Measurements from ENCODE around the gene DBN1. TPM values are rescaled to one million over a fixed set of nuclear protein-coding genes. Genes with fewer than 3 reads are reported as not detected.

The DBN1 gene
- total and polyA plus RNA-seq, 2 donors (not counting 3 experiments of a cell fraction or from before 2014, with no cell fraction given): 198 to 336 TPM

DNA sequence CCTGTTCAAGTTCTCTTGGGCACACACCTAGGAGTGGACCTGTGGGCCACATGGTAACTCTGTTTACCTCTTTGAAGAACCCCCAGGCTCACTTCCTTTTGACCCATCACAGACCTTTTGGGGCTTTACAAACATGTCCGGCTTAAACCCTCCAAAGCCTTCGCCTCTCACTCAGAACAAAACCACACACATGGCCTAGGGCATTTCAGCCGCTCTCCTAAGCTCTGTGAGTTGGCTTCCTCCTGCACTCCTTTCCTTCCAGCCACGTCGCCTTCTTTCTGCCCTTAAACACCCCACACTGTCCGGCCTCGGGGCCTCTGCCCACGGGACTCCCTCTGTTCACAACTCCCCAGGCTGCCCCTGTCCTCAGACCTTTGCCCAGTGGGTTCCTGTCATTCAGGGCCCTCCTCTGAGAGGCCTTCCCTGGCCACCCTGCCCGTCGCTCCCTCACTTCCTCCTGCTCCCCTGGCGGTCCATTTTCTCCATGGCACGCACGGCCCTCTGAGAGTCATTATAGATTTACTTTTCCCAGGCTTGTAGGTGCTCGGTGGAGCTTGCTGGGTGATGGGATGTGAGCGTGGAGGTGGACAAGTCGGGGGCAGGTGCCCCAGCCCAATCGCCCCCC is 34.3 kb upstream of the DBN1 start:
- Histone ChIP-seq H3K4me1 (ENCODE audit: control insufficient read depth, extremely low read depth, insufficient read depth, low read length) (peaks cover 9% of the 10 kb centered on the region), H3K27me3 (ENCODE audit: control insufficient read depth in 2 of 2, insufficient read depth in 2 of 2, low read length in 2 of 2) (no peaks in the 10 kb centered on the region), H3K79me2 (ENCODE audit: control insufficient read depth, insufficient read depth, low read length) (no peaks in the 10 kb centered on the region), H3K4me3 (replicated peaks in 1 of 3; ENCODE audit: insufficient read depth in 1 of 3, low read depth in 1 of 3, low read length in 3 of 3) (no peak overlapping the region), H2AFZ (ENCODE audit: low read depth, low read length) (no peak overlapping the region), H4K20me1 (replicated peaks; ENCODE audit: control insufficient read depth, extremely low read depth, insufficient read depth, low read length) (no peaks in the 10 kb centered on the region), H3K36me3 (ENCODE audit: control insufficient read depth in 2 of 2, extremely low read depth in 1 of 2, insufficient read depth in 2 of 2, low read length in 2 of 2) (peaks cover 5 to 23% of the 10 kb centered on the region in 2 experiments), H3K27ac (ENCODE audit: insufficient read depth, low read depth, low read length) (no peak overlapping the region), H3K9me1 (replicated peaks; ENCODE audit: control insufficient read depth, extremely low read depth, insufficient read depth, low read length) (no peaks in the 10 kb centered on the region), H3K9ac (replicated peaks; ENCODE audit: extremely low read depth, insufficient read depth, low read length) (no peak overlapping the region), H3K4me2 (ENCODE audit: insufficient read depth, low read length) (no peak overlapping the region), H3K9me3 (replicated peaks; ENCODE audit: control insufficient read depth, insufficient read depth, low read length) (no peaks in the 10 kb centered on the region)
- DNase-seq (ENCODE audit: low read depth, low spot score) (no peak), FAIRE-seq (no peak)
- ChIA-PET POLR2A (interaction anchor here (2.1 kb wide), 1 partner anchor 10 kb away, joined by 6 read pairs; the partner anchor contains the start of gene PDLIM7), CTCF (interaction anchor here (1.2 to 2.5 kb wide), 5 partner anchors 9 to 117 kb away, joined by 3 to 10 read pairs (median 5); partner anchors contain the start of gene DDX41)
- intact Hi-C loops (cut with micrococcal nuclease) (no loop called here), dilution Hi-C loops (cut with MboI; ENCODE audit: extremely low pct_ligation_motif_present, low sequenced_read_pairs) (no loop called here)
- BruUV-seq (replicated peaks): no TSS peak
- no peak for TF ChIP-seq FOS (IDR thresholded peaks at IDR 0.05; ENCODE audit: borderline replicate concordance, insufficient read depth, low read length)
- no peak for TF ChIP-seq POLR2AphosphoS5 (IDR thresholded peaks at IDR 0.05; ENCODE audit: insufficient read depth, low read depth, low read length)
- no peak for TF ChIP-seq EZH2 (IDR thresholded peaks at IDR 0.05; ENCODE audit: borderline replicate concordance, low read depth, low read length, severe bottlenecking)
- TF ChIP-seq, protein P1, sequence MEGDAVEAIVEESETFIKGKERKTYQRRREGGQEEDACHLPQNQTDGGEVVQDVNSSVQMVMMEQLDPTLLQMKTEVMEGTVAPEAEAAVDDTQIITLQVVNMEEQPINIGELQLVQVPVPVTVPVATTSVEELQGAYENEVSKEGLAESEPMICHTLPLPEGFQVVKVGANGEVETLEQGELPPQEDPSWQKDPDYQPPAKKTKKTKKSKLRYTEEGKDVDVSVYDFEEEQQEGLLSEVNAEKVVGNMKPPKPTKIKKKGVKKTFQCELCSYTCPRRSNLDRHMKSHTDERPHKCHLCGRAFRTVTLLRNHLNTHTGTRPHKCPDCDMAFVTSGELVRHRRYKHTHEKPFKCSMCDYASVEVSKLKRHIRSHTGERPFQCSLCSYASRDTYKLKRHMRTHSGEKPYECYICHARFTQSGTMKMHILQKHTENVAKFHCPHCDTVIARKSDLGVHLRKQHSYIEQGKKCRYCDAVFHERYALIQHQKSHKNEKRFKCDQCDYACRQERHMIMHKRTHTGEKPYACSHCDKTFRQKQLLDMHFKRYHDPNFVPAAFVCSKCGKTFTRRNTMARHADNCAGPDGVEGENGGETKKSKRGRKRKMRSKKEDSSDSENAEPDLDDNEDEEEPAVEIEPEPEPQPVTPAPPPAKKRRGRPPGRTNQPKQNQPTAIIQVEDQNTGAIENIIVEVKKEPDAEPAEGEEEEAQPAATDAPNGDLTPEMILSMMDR (IDR thresholded peaks at IDR 0.05; ENCODE audit: extremely low read depth in 1 of 2, insufficient read depth in 1 of 2, low read depth in 1 of 2, low read length in 2 of 2): no peak
